Left lung (tissue), 10 donors: ENCODE measurements around the gene VSNL1. TPM values are rescaled to one million over a fixed set of nuclear protein-coding genes. Genes with fewer than 3 reads are reported as not detected.
"Not testable (repeated sequence)": the region's sequence is repeated elsewhere in the genome, so short reads cannot be mapped to it uniquely, and the experiment has no call there.

ENCODE experiments used
- ATAC-seq: fragments of 200-7000 bp; cut with Tn5 transposase; one replicate; pipeline ENCODE4 v1.9.1; 2020; ENCODE audit warnings: moderate library complexity
- DNase-seq, 4 donors: peaks; one replicate each; pipeline ENCODE4 v3.0.0-alpha.2; 2013 to 2020
- H3K27ac ChIP-seq, 2 donors: fragments of 200-600 bp; sonication (generic) in 1 of 2; one replicate each; pipeline versions ENCODE4 v1.5.0 to v1.8.0; 2020 to 2021
- H3K27me3 ChIP-seq, 2 donors: fragments of 200-600 bp; sonication (generic) in 1 of 2; one replicate each; pipeline versions ENCODE4 v1.5.0 to v1.8.0; 2020 to 2021
- H3K36me3 ChIP-seq, 2 donors: fragments of 200-600 bp; sonication (generic) in 1 of 2; one replicate each; pipeline versions ENCODE4 v1.5.0 to v1.8.0; 2020 to 2021
- H3K4me1 ChIP-seq, 2 donors: fragments of 200-600 bp; one replicate each; pipeline ENCODE4 v1.8.0; 2021
- H3K4me3 ChIP-seq, 2 donors: fragments of 200-600 bp; sonication (generic) in 1 of 2; one replicate each; pipeline versions ENCODE4 v1.5.0 to v1.8.0; 2020 to 2021; ENCODE audit warnings: mild to moderate bottlenecking in 1 of 2
- H3K9me3 ChIP-seq, 2 donors: fragments of 200-600 bp; sonication (generic) in 1 of 2; one replicate each; pipeline versions ENCODE4 v1.5.0 to v1.8.0; 2020 to 2021
- intact Hi-C, 2 donors: fragments of 100-400 bp; cut with DNase I; formaldehyde crosslinking; loops; one replicate each; pipeline versions ENCODE4 v1.11.2 to v1.14.2; 2022
- polyA plus RNA-seq, 6 donors: library from polyadenylated mRNA; unstranded; fragments of 120-200 nt; gene quantifications; one replicate each; pipeline ENCODE4 v1.2.1, GENCODE V29; 2013; ENCODE audit not compliant: insufficient read length in 6 of 6
- total RNA-seq, 2 donors: library from RNA; stranded (reverse); fragmentation: NEBNext Ultra II Directional; extraction: Animal tissue kit (Norgen Biotek cat#: 25700); gene quantifications; one replicate each; pipeline ENCODE4 v1.2.1, GENCODE V29; 2021
- TF ChIP-seq, protein P1 (sequence below), 2 donors: fragments of 200-600 bp; sonication (generic) in 1 of 2; IDR thresholded peaks; one replicate each; pipeline versions ENCODE4 v1.5.0 to v1.8.0; 2021; ENCODE audit warnings: antibody characterized with exemption in 2 of 2
- donor health status: DM: no; HTN: yes; CAD: no.
- donor health status: DM: no; HTN: no; CAD: no.

Gene VSNL1
- total and polyA plus RNA-seq, 8 donors, result 1.6 to 21.3 (median 16.9) TPM

DNA sequence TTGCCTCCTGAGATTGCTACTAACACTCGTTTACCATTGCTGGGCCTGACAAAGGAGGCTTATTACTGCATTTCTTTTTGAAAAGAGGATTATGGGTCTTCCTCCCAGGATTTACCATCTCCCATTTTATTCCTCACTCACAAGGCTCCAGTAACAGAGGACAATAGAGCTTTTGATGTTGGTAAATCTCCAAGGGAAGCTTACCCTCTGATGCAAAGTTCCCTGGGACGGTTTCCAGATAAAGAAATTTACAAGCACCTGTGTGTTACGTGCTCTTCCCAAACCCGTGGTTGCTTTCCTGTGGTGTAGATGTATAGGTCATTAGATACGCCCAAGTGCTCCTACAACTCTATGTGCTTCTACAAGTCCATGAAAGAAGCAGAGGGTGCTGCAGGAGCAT, 17.1 kb downstream of the VSNL1 start:
- ATAC-seq (no peak), DNase-seq (no peak)
- Histone ChIP-seq H3K4me1 (no peaks in the 10 kb centered on the region), H3K36me3 (no peaks in the 10 kb centered on the region), H3K9me3 (no peaks in the 10 kb centered on the region), H3K27me3 (no peaks in the 10 kb centered on the region), H3K4me3 (no peak overlapping the region), H3K27ac (no peak overlapping the region)
- TF ChIP-seq, protein P1, sequence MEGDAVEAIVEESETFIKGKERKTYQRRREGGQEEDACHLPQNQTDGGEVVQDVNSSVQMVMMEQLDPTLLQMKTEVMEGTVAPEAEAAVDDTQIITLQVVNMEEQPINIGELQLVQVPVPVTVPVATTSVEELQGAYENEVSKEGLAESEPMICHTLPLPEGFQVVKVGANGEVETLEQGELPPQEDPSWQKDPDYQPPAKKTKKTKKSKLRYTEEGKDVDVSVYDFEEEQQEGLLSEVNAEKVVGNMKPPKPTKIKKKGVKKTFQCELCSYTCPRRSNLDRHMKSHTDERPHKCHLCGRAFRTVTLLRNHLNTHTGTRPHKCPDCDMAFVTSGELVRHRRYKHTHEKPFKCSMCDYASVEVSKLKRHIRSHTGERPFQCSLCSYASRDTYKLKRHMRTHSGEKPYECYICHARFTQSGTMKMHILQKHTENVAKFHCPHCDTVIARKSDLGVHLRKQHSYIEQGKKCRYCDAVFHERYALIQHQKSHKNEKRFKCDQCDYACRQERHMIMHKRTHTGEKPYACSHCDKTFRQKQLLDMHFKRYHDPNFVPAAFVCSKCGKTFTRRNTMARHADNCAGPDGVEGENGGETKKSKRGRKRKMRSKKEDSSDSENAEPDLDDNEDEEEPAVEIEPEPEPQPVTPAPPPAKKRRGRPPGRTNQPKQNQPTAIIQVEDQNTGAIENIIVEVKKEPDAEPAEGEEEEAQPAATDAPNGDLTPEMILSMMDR (IDR thresholded peaks at IDR 0.05), result no peak
- intact Hi-C loops, result no loop called here

DNA sequence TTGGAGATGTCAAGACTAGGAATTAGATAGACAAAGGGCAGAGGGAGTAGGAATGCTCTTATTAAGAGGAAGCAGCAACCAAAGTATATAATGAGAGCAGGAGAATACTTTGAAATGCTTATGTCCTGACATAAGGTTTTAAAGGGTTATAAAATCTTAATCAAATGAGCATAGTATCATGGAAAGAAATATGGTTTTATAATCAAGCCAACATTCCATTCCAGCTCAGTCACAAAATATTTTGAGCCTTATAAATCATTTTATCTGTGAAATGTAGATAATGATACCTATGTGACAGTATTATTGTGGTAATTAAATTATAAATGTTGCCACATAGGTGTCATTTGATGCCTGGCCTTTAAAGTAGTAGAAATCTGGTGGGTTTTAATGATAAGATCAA, 17.6 kb downstream of the VSNL1 start:
- DNase-seq (no peak), ATAC-seq (no peak)
- intact Hi-C loops, result no loop called here

DNA sequence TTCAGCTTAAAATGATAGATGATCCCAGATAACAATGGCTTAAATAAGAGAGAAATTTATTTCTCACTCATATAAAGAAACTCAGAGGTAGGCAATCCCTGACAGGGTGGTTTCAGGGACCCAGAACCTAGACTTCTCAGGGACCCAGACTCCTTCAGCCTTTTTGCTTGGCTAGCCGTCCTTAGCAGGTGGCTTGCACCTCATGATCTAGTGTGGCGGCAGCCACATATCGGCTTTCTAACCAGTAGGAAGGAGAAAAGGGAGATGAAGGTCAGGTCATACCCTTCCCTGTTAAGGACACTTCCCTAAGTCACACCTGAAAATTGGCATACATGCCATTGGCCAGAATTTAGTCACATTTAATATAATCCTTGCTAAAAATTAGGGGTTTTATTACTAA, 18.4 kb downstream of the VSNL1 start:
- Histone ChIP-seq H3K9me3 (no peaks in the 10 kb centered on the region), H3K27me3 (no peaks in the 10 kb centered on the region), H3K4me1 (no peaks in the 10 kb centered on the region), H3K36me3 (no peaks in the 10 kb centered on the region), H3K4me3 (no peak overlapping the region), H3K27ac (no peak overlapping the region)
- TF ChIP-seq, protein P1 (IDR thresholded peaks at IDR 0.05), result no peak
- intact Hi-C loops, result no loop called here
- DNase-seq (no peak), ATAC-seq (no peak)

More for the DNA sequence above, 17.6 kb downstream of the VSNL1 start:
- Histone ChIP-seq H3K9me3 (no peaks in the 10 kb centered on the region), H3K27ac (no peak overlapping the region), H3K27me3 (no peaks in the 10 kb centered on the region), H3K36me3 (no peaks in the 10 kb centered on the region), H3K4me3 (no peak overlapping the region), H3K4me1 (no peaks in the 10 kb centered on the region)
- TF ChIP-seq, protein P1 (IDR thresholded peaks at IDR 0.05), result no peak

DNA sequence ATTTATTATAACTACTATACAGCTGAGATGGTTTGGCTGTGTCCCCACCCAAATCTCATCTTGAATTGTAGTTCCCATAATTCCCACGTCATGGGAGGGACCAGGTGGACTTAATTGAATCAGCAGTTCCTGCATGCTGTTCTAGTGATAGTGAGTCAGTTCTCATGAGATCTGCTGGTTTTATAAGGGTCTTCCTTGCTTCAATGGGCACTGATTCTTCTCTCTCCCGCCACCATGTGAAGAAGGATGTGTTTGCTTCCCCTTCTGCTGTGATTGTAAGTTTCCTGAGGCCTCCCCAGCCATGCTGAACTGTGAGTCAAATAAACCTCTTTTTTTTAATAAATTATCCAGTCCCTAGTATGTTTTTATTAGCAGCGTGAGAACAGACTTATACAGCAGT, 25.2 kb downstream of the VSNL1 start:
- DNase-seq, H3K4me1 ChIP-seq, intact Hi-C loops, H3K4me3 ChIP-seq, H3K27ac ChIP-seq, H3K36me3 ChIP-seq, H3K27me3 ChIP-seq, ATAC-seq, H3K9me3 ChIP-seq: not testable (repeated sequence)

DNA sequence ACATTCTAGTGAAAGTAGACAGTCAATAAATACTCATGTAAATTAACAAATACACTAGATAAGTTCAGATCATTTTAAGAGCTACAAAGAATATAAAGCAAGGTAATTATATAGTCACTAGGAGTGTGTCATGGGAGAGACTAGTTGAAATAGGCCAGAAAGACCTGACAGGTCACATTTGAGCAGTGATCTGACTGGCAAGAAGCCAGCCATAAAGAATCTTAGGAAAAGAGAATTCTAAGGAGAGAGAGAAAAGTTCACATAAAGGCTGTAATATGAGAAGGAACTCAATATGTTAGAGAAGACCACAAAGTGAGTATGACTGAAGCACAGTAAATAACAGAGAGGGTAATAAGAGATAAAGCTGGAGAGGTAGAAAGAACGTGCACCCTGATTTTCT, 31.2 kb downstream of the VSNL1 start:
- no peak overlapping the region for H3K4me3 ChIP-seq
- no peaks in the 10 kb centered on the region for H3K27me3 ChIP-seq
- H3K9me3 ChIP-seq, result no peaks in the 10 kb centered on the region
- H3K4me1 ChIP-seq, result no peaks in the 10 kb centered on the region
- TF ChIP-seq, protein P1 (IDR thresholded peaks at IDR 0.05), result no peak
- no peak for DNase-seq
- H3K36me3 ChIP-seq, result no peaks in the 10 kb centered on the region
- ATAC-seq, result no peak
- intact Hi-C loops, result no loop called here
- no peak overlapping the region for H3K27ac ChIP-seq

DNA sequence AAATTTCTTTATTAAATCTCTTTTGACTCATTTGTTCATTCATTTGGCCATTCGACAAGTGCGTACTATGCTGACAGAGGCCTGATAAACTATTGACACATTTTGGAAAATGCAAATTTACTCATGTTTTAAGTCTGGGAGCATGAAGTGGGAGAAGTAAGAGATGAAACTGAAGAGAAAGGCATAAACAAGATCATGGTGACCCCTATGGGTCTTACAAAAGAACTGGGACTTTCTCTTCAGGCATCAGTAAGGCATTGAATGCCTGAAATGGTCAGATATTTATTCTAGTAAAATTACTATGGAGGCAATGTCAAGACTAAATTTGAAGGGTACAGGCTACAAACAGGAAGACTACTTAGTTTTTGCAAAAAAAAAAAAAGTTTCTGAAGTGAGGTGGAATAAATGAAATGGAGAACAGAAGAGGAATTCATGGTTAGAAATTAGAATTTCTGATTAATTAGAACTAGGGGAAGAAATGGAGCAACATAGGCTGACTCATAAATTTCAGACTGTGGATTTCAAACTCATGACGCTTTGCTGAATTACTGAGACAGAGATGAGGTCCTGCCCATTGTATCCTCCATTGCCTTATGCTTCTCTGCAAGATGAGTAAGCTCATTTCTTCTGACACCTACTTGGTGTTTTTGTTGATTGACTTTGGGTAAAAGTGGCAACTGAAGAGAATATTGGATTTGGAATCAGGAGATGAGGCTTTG, 32.7 kb downstream of the VSNL1 start:
- H3K36me3 ChIP-seq, result no peaks in the 10 kb centered on the region
- intact Hi-C loops, result no loop called here
- ATAC-seq, result peak; percentile 26
- no peak overlapping the region for H3K4me3 ChIP-seq
- H3K9me3 ChIP-seq, result no peaks in the 10 kb centered on the region
- TF ChIP-seq, protein P1 (IDR thresholded peaks at IDR 0.05), result no peak
- no peaks in the 10 kb centered on the region for H3K4me1 ChIP-seq
- no peaks in the 10 kb centered on the region for H3K27me3 ChIP-seq
- no peak for DNase-seq
- no peak overlapping the region for H3K27ac ChIP-seq
